ENCODE data around the gene LRP5.

DNA sequence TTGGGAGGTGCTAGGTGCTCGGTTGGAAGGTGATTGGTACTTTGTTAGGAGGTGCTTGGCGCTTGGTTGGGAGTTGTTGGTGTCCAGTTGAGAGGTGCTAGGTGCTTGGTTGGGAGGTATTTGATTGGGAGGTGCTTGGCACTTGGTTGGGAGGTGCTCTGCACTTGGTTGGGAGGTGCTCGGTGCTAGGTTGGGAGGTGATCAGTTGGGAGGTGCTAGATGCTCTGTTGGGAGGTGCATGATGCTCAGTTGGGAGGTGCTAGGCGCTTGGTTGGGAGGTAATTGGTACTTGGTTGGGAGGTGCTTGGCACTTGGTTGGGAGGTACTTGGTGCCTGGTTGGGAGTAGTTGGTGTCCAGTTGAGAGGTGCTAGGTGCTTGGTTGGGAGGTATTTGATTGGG, 40.2 kb downstream of the LRP5 start:
- TF ChIP-seq, protein P1, sequence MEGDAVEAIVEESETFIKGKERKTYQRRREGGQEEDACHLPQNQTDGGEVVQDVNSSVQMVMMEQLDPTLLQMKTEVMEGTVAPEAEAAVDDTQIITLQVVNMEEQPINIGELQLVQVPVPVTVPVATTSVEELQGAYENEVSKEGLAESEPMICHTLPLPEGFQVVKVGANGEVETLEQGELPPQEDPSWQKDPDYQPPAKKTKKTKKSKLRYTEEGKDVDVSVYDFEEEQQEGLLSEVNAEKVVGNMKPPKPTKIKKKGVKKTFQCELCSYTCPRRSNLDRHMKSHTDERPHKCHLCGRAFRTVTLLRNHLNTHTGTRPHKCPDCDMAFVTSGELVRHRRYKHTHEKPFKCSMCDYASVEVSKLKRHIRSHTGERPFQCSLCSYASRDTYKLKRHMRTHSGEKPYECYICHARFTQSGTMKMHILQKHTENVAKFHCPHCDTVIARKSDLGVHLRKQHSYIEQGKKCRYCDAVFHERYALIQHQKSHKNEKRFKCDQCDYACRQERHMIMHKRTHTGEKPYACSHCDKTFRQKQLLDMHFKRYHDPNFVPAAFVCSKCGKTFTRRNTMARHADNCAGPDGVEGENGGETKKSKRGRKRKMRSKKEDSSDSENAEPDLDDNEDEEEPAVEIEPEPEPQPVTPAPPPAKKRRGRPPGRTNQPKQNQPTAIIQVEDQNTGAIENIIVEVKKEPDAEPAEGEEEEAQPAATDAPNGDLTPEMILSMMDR (IDR thresholded peaks at IDR 0.05), result no peak
- TF ChIP-seq POLR2AphosphoS5 (IDR thresholded peaks at IDR 0.05), result no peak
- TF ChIP-seq POLR2A (IDR thresholded peaks at IDR 0.05), result no peak
